HUDEP-2 (cell line): ENCODE data around the gene FXYD2.

Experiments used
- DNase-seq, 76 experiments: peaks; one replicate each; lab custom pipeline; 2025; ENCODE audit not compliant: unreplicated experiment in 76 of 76; lab: John Stamatoyannopoulos, UW

Gene FXYD2

DNA sequence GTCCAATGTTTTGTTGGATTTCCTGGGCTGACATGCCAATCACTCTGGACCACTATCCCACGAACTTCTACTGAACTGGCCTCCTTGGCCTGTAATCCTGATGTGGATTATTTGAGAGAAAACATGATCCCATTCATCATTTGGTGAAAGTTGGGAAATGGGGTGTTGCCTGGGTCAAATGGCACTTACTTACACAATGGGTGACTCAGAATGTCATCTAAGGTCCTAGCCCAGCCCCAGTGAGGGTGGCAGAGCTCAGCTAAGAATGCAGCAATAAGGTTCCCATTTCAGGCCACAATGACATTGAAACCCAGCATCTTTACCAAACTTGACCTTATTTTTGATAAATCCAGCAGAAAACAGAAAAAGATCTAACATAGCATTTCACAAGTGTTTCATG is 19.5 kb downstream of the FXYD2 start:
- DNase-seq = no peak

DNA sequence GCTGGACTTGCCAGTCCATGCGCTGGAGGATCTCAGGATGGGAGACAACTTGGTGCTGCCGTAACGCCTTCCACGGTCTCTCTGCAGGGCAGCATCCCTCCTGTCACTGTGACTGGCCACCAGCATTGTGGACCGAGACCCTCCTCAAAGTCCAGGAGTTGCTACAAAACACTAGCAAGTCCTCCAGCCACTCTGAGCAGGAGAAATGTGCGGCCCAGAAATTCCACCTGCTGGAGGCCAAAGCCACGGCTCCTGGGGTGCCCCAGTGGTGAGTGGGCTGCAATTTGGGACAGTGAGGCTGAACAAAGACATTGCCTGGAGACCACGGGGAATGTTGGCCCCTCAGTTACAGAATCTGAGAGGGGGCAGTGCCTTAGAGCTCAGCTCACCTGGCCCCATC is 20.6 kb downstream of the FXYD2 start:
- no peak for DNase-seq

DNA sequence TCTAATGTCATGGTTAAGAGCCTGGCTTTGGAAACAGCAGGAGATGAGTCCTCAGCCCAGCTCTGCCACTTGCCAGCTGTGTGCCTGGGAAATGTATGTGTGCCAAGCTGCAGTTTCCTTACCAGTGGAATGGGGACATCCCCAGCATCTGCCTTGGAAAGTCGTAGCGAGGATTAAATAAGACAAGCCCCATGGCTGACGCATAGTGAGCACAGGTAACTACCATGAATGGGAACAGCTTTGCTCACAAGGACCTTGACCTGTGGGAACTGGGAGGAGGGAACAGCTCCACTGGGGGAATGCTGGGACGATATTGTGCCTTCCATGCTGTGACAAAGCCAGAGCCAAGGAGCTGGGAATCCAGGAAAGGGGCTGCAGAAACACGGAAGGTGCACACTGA is 24.9 kb downstream of the FXYD2 start:
- no peak for DNase-seq

DNA sequence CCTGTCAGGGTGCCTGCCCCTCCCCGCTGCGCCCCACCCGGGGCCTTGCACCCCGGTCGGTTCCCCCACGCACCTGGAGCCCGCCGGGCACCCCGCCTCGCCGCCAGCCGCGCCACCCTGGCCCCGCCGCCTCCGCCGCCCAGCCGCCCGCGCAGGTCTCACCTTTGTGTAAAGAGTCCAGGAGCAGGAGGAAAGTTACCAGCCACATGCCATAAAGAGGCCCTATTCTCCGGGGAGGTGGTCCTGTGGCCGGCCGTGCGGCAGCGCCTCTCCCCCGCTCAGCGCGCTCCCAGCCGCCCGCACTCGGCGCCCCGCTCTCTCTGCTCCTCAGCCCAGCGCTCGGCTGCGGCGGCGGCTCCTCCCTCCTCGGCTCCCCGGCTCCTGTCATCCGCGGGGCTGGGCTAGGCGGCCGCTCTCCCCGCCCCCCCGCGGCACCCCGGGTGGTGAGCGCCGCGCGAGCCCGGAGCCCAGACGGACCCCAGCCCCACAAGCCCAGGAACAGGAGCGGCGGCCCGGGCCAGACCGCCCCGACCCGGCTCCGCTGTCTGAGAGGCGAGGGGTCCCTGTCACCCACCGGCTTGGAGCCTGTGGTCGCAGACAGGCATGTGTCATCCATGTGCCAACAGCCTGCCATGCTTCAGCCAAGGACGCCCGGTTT is 27.5 kb downstream of the FXYD2 start, which contains the start of gene DSCAML1:
Gene DSCAML1 (minus strand): TSS at position 345 of the 658 bp plus-strand sequence. CDS start 137 bp downstream, at position 208.
- no peak for DNase-seq

DNA sequence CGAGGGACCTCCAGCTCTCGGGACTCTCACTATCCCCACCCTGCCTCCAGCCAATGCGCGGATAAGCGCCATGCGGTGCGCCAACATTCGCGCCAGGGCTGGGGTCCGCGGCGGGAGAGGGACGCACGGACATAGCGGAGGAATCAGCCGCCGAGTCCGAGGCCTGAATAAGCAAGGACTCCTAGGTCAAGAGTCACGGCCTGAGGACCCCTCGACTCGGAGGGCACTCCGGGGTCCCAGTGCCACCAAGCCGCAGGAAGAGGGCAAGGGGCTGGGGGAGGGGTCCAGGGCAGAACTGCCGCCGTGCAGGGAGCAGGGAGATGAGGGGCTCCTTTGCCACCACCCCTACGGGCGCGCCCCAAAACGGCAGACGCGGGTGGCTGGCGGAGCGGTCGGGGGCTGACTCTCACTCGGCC is 28.1 kb downstream of the FXYD2 start:
- DNase-seq = no peak

DNA sequence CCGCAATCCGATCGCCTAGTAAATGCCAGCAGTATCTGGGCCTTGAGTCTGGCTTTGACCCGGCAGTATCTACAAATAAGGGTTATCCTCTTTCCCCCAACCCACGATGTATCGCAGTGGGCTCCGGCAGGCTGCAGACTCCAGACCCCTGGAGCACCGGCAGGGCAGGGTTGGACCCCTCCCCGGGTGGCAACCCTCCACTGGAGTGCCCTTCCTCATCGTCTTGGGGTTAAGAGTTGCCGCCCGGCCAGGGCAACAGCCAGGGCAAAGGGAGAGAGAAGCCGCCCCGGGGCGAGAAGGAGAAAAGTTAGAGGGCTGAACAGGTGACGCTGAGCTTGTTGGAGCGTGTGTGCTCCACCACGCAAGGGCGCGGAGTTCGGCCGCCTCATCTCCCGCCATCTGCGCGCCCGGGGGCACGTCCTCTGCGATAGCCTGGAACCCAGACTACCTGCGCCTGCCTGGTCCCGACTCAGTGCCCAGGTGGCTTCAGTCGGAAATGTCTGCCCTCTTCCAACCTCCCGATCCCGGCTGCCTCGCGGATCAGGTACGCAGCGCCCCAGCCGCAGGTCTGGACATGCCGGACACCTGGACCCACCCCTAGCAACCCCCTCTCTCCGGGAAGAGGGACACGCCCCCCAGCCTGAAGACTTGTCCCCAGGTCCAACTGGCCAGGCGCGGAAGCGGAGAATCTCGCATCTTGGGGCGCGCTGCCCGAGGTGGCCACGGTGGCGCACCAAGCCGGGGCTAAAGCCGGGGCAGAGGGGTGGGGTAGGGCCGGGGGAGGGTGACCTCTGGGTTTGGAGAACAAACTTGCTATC is 28.7 kb downstream of the FXYD2 start:
- DNase-seq = no peak

DNA sequence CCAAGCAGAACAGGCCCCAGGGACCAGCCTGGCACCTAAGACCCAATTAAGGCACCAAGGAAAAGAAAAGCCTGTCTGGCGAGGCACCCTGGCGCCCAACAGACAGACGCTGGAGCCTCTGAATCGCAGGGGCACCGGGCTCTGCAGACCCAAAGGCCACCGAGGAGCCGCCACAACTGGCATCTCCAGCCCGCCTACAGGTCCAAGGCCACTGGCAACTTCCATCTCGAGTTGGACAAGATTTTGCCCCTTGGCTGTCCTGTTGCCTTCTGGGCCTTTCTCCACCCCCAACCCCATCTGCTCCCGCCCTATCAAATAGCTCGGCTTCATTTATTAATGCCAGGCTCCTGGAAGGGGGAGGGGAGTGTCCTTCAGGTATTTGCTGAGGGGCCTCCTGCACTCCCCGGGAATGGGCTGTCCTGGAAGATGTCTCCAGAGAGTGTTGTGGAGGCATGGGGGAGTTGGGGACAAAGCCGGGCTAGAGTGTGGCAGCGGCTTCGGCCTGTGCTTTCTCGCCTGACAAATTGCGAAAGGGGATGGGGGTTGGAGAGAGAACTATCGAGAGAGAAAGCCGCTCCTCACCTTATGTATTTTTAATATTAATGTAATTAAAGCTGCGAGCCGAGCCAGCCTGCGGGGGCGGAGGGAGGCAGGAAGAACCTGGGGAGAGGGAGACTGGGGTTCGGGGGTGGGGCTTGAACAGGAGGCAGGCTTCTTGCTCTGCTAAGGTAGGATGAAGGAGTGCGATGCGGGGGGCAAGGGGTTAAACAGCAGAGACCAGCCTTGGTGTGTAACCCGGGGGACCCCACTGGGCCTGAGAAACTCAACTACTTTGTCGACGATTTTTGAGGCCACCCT is 29.5 kb downstream of the FXYD2 start:
- no peak for DNase-seq

DNA sequence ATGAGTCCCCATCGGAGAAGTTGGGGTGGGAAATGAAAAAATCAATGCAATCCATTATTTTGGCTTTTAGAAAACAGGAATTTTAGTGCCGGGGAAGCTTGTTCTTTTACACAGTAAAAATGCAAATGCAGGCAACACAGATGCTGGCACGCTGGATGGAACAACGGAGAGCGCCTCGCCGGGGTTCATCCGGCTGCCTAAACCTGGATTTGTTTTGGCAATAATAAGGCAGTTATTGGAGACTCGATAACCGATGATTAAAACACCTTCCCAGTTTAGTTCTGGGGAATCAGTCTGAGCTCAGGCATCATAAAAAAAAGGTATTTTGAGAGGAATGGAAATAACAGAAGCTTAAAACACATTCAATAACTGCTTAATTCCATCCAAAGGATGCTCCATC is 30.4 kb downstream of the FXYD2 start:
- DNase-seq = no peak

DNA sequence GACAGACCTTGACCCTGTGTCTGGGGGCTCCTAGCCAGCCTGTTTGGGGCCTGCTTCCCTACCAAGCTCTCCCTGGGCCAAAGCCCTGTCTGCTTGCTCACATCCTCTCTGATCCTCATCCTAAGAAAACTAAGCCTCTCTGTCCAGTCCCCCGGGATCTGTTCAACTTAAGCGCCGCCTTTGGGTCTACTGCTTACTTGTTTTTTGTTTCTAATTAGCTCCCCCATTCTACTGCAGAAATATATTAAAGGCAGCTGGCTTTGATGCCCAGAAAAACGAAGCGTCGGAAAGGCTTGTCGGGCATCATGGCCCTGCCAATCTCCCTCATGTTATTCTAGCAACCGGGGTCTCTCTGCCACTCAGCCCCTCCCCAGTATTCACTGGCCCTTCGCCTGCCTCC is 31.0 kb downstream of the FXYD2 start:
- no peak for DNase-seq

DNA sequence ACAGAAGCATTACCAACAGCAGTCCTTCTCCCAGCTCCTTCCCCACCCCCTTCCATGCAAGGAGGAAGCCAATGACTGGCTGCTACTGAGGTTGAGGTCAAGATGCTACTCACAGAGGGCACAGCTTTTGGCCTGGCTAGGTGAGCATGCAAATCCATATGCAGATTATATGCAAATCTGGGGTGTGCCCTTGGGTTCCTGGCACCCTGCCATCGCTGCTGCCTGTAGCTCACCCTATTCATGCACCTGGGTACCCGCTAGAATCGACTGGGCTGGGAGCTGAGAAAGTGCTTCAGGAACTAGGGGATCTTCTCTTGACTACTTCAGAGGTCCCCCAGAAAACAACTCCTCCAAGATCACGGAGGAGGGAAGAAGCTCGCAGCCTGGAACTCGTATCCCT is 31.6 kb downstream of the FXYD2 start:
- DNase-seq = no peak

DNA sequence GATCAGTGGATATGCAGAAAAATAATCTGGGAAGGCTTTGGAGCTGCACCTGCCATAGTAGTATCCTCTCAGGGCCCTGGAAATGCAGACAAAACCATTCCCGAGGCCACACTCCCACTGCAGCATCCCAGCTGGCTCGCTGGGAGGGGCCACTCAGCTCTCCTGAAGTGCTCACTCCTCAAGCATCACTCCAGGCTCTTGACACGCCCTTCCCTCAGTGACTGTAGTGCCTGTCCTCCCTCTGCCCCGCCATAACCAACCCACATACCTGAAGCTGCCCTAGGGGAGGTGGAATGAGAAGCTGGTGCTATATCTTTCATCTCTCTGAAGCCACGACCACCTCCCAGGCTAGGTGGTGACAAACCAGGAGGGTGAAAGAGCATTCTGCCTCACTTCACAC is 32.3 kb downstream of the FXYD2 start:
- no peak for DNase-seq

DNA sequence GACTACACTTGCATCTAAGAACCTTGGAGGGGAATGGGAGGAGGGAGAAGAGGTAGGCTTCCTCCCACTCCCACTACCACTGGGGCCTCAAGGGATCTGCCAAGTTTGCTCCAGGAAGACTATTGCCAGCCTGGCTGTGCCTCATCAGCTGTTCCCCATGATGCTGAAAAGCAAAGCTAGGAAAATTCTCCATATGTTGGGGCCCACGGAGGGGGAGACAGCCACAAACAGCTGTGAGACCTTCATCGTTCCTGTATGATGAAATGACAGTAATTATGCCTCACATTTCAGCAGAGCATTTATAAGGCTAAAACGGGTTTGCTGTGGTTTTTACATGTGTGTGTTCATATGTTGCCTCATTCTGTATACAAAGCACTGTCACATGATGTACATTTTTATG is 34.3 kb downstream of the FXYD2 start:
- no peak for DNase-seq

DNA sequence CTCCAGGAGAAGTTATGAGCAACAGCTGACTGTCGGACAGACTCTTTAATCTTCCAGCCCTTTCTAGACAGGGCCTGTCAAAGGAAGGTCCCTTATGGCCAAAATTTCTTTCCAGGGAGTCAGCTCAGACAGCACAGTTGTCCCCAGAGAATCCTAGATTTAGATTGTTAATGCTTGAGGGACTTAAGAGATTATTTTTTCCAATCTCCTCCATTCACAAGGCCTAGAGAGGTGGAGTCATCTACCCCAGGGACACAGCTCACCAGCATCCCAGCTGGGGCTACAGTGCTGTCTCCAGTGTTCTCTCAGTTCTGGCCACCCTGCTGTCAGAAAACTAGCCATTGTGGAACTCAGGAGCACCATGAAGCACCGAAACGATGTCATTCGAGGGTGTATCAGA is 35.3 kb downstream of the FXYD2 start:
- no peak for DNase-seq

DNA sequence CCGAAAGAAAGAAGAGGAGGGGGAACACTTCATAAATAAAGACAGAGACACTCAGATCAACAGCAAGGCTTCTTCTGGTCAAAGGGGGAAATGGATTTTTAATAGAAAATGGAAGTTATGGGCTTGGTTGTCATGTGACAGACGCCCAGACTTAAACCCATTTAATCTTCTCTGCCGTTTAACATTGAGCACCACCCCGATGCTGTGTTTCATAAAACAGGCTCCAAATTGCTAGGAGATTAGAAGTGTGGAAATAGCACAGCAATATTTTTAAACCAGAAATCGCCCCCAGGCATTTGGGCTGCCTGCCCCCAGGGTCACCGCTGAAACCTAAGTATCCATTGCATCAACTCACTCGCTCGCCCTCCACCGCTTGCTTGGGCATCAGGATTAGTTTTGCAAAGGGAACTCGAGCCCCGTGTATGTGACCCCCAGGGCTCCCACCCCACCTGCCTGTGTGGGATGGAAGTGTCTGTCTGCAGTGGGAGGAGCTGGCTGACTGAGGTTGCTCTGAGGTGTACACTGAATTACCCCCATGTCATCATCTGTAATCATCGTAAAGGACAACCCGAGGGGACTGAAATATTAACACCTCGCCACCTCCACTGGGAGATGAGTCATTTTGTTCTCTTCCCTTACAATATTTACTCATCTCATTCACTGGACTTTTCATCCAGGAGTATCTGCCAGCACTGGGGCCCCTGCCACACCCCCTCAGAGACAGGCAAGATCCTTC is 38.2 kb downstream of the FXYD2 start:
- DNase-seq = no peak

DNA sequence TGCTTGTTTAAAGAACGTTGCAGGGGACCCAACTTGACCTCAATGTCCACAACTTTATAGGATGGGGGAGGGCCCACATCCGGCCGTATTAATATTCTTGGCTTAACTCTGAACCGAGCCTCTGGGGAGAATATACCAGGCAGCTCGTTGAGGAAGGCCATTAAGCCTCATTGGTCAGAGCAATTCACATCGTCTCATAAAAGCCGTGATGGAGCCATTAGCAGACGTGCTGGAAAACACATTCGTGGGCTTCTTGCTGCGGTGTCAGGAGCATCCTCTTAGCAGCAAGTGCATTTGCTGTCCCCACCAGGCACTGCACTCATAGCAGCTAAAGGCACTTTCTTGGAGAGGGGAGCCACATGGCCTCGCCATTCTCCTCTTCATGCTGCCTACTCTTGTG is 42.4 kb downstream of the FXYD2 start:
- DNase-seq = no peak

DNA sequence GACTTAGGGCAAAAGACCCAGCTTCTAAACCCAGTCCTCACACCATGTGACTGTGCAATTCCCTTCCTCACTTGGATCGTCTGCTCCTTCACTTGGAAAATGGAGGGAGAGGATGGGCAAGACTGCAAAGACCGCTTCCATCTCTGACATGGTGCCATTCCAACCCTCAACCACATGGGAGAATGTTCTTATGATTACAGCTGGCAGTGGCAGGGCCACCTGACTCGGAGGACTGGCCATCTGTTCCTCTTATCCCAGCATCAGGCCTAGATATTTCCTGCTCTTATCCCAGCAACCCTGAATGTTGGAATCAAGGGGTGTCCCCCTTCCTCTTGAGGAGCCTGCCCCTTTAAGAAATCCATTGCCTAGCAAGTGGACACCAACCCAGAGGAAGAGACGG is 42.9 kb downstream of the FXYD2 start:
- no peak for DNase-seq

DNA sequence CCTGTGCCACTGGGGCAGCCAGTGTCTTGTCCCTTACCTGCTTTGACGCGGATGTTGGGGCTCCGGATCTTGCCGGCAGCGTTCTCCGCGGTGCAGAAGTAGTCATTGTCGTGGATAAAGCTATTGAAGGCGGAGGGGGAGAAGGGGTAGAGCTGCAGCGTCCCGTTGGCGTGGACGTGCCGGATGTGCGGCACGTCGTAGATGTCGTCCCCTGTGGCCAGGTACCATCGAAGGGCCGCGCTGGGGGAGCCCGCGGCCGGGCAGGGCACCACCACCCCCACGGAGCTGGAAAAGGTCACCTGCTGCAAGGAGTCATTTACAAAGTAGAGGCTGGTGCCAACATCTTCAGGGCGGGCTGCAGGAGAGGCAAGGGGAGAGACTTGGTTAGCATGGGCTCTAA is 44.1 kb downstream of the FXYD2 start:
- no peak for DNase-seq

DNA sequence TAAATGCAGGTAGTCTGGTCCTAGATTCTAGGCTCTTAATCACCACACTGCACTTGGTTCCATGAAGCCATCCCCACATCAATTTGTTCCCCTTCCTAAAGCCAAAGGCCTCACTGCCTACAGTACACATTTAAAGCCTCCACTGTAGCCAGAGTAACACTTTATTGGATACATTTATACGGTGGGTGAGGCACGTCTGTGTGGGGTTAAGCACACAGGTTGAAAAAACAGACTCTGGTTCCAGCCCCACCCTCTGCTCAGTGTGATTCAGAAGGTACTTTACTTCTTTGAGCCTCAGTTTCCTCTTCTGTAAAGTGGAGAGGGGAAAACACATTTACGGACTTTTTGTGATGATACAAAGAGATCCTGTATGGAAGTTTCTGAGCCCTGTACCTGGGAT is 50.0 kb downstream of the FXYD2 start:
- no peak for DNase-seq

DNA sequence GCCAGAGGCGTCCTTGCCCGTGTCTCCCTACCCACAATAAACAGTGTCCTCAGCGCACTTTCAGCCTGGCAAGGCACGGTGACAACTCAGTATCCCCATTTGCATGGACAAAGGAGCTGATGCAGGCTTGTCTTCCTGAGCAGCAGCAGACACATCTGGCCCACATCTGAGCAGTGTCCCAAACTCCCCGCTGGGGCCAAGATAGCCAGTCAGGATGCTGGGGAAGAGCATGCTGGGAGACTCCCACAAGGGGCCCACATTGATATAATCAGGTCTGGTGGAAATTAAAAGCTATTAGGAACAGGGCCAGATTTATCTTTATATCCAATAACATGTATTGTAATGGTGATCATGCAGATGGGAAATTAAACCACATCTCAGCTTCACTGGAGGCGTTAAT is 52.2 kb downstream of the FXYD2 start:
- DNase-seq = no peak

DNA sequence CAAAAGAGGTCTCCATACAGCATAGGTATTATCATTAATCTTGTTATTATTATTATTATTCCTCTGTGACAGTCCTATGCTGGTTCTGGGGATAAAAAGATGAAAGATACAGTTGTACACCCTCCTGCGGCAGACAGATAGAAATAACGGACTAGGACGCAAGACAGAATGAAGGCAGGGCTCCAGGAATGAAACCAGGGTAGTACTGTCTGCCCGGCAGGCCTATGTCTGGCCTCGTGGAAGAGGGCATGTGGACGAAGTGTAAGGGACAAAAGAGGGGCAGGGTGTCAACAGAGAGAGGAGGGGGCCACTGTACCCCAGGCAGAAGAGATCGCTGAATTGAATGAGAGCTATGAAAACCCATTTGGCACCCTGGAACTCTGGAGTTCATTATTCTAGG is 52.7 kb downstream of the FXYD2 start:
- no peak for DNase-seq

DNA sequence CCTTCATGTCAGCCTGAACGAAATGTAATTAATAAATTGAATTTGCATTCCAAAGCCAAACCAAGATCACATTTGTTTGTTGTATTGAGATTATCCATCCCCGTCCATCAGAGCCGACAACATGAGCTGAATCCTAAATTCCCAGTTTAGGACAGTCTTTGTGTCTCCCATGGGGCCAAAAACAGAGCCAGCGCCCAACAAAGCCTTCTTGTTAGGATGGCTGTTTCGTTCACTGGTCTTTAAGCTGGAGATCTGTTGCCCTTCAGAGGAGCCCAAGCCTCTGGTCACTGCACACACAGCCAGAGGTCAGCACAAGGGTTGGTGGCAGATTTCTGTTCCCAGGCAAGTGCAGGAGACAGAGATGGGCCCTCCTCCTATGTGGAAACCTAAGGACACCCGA is 53.3 kb downstream of the FXYD2 start:
- no peak for DNase-seq
